Activated T-helper 1 cell treated with anti-CD3 and anti-CD28 coated beads, Interleukin-12 subunit alpha, Interleukin-12 subunit beta, Interleukin-2, Interleukin-4 antibody, amounts not matched to agents 30 ng/mL and 10 ng/mL and 1 ng/mL, durations not matched to agents 14 hours and 24 hours and 36 hours (primary cell): ENCODE results near the gene PRX. TPM values are rescaled to one million over a fixed set of nuclear protein-coding genes. Genes with fewer than 3 reads are reported as not detected.

Experiments used
- DNase-seq: peaks from one replicate; pipeline ENCODE4 v3.0.0; 2021; ENCODE audit warnings: low spot score
- H3K27ac Mint-ChIP-seq: one replicate; pipeline ENCODE4 v1.8.0; 2021; ENCODE audit warnings: mild to moderate bottlenecking, mixed read lengths
- H3K27me3 Mint-ChIP-seq: one replicate; pipeline ENCODE4 v1.8.0; 2022; ENCODE audit warnings: mild to moderate bottlenecking, moderate library complexity, mixed read lengths; ENCODE audit not compliant: insufficient read depth
- H3K36me3 Mint-ChIP-seq: one replicate; pipeline ENCODE4 v1.8.0; 2021; ENCODE audit warnings: low read depth, mixed read lengths
- H3K4me1 Mint-ChIP-seq: one replicate; pipeline ENCODE4 v1.8.0; 2021; ENCODE audit warnings: low read depth, mixed read lengths
- H3K4me3 Mint-ChIP-seq: one replicate; pipeline ENCODE4 v1.8.0; 2021; ENCODE audit warnings: mild to moderate bottlenecking, moderate library complexity, mixed read lengths
- H3K9me3 Mint-ChIP-seq: one replicate; pipeline ENCODE4 v1.8.0; 2021; ENCODE audit warnings: mixed read lengths
- intact Hi-C: fragments of 100-400 bp; cut with micrococcal nuclease; formaldehyde crosslinking; loops from one replicate; pipeline ENCODE4 v1.15.1; 2024
- total RNA-seq: library from RNA; stranded (reverse); gene quantifications from 2 replicates; pipeline ENCODE4 v1.2.3, GENCODE V29; 2022

The PRX gene
- total RNA-seq, 1 donor from 2014 or later, result 0.99 TPM

DNA sequence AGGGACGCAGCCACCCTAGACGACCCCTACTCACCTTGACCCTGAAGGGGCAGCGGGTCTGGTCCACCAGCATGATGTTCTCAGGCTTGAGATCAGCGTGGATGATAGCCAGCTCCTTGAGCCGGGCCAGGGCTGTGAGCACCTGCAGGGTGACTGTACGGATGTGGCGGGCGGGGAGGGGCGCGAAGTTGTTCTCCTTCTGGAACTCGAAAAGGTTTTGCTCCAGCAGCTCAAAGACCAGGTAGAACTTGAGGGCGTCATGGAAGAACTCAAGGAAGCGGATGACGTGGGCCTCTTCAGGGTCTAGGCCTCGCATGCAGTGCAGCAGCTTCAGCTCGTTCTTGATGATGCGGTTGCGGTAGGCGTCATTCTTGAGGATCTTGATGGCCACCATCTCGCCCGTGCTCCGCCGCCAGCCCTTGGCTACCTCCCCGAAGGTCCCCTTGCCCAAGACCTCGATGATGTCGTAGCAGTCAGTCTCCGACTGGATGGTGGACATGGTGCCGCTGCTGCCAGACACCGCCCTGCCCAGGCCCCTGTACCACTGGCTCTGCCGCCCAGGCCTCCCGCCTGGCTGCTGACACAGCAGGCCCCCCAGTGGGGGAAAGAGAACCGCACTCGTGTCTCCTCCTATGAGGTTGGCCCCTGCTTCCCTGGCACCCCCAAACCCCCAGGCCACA lies 23.6 kb downstream of the PRX start:
- Mint-ChIP-seq H3K9me3 (no peaks in the 10 kb centered on the region), H3K27ac (no peak overlapping the region), H3K4me1 (no peaks in the 10 kb centered on the region)

DNA sequence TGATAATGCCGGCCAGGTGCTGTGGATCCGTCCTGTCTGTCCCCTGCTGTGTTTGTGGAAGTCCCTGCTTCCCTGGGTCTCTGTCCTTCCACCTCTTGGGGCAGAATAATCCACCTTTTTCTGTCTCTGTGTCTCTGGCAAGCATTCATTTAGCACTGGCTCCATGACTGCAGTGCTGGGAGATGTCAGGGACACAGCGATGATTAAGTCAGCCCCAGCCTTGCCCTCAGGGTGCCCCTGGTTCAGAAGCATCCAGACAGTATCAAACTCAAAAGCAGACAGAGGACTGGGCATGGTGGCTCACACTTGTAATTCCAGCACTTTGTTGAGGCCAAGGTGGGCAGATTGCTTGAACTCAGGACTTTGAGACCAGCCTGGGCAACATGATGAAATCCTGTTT lies 24.7 kb downstream of the PRX start:
- DNase-seq, result no peak
- H3K27me3 Mint-ChIP-seq, result peaks cover 4% of the 10 kb centered on the region
- H3K36me3 Mint-ChIP-seq, result no peaks in the 10 kb centered on the region
- H3K4me3 Mint-ChIP-seq, result no peak overlapping the region
- H3K27ac Mint-ChIP-seq, result no peak overlapping the region
- no peaks in the 10 kb centered on the region for H3K4me1 Mint-ChIP-seq
- intact Hi-C loops, result no loop called here
- no peaks in the 10 kb centered on the region for H3K9me3 Mint-ChIP-seq

More for the DNA sequence above, 23.6 kb downstream of the PRX start:
- H3K4me3 Mint-ChIP-seq, result no peak overlapping the region
- H3K27me3 Mint-ChIP-seq, result peaks cover 4% of the 10 kb centered on the region
- intact Hi-C loops, result no loop called here
- no peak for DNase-seq
- no peaks in the 10 kb centered on the region for H3K36me3 Mint-ChIP-seq

DNA sequence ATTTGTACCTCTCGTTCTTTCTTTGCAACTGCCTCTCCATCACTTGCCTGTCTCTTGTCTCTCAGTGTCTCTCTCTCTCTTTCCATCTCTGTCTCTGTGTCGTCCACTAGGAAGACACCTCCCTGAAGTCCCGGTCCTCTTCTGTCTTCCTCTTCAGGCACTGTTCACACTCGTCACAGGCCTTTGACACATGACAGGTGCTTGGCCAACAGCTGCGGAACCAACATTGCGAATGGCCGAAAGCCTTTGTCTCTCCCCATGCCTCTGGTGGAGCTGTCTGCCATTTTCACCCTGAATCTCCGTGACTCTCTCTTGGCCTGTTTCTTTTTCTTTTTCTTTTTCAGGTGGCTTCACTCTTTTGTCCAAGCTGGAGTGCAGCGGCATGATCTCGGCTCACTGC lies 26.0 kb downstream of the PRX start:
- Mint-ChIP-seq H3K27me3 (peaks cover 4% of the 10 kb centered on the region), H3K9me3 (no peaks in the 10 kb centered on the region), H3K36me3 (no peaks in the 10 kb centered on the region), H3K4me3 (no peak overlapping the region), H3K27ac (no peak overlapping the region), H3K4me1 (no peaks in the 10 kb centered on the region)
- no peak for DNase-seq
- intact Hi-C loops, result no loop called here

DNA sequence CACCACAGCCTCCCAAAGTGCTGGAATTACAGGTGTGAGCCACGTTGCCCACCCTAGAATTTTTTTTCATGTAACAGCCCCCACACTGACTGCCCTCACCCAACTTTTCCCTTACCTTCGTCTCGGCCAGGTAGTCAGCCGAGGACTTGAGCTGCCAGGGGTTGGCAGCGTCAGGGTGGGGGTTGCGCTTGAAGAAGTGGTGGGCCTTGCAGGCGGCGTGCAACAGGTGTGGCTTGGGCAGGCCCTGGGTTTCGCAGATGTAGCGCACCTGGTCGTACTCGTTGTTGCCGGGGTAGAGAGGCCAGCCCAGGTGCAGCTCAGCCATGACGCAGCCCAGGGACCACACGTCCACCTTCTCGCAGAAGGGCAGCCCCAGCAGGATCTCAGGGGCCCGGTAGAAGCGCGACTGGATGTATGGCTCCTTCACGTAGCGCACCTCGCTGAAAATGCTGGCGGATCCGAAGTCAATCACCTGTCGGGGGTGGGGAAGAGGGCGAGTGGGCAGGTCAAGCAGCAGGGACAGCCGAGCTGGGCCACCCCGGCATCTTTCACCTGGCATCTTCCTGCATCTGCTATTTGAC lies 29.4 kb downstream of the PRX start:
- H3K9me3 Mint-ChIP-seq, result no peaks in the 10 kb centered on the region

DNA sequence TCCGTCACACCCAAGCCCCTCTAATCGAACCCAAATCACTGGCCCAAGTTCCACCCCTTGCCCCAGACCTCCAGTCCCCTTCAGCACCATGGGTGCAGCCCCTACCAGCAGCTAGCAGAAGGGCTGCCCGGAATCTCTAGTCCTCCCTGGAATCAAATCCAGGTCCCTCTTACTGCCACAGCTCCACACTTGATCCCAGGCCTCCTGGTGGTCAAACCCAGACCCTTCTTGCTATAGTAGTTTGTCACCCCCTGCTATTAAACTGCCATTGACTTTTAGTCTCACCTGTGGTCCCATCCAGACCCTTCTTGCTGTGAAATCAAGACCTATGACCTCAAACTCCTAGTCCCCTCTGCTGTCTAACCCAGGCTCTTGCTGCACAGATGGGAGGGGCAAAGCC lies 31.9 kb downstream of the PRX start:
- Mint-ChIP-seq H3K9me3 (no peaks in the 10 kb centered on the region), H3K36me3 (no peaks in the 10 kb centered on the region), H3K27ac (no peak overlapping the region), H3K27me3 (peaks cover 3% of the 10 kb centered on the region), H3K4me1 (no peaks in the 10 kb centered on the region), H3K4me3 (no peak overlapping the region)
- intact Hi-C loops, result no loop called here
- no peak for DNase-seq

More for the DNA sequence above, 29.4 kb downstream of the PRX start:
- Mint-ChIP-seq H3K4me1 (no peaks in the 10 kb centered on the region), H3K27me3 (peaks cover 4% of the 10 kb centered on the region), H3K4me3 (no peak overlapping the region), H3K36me3 (no peaks in the 10 kb centered on the region), H3K27ac (no peak overlapping the region)
- intact Hi-C loops, result no loop called here
- DNase-seq, result no peak

DNA sequence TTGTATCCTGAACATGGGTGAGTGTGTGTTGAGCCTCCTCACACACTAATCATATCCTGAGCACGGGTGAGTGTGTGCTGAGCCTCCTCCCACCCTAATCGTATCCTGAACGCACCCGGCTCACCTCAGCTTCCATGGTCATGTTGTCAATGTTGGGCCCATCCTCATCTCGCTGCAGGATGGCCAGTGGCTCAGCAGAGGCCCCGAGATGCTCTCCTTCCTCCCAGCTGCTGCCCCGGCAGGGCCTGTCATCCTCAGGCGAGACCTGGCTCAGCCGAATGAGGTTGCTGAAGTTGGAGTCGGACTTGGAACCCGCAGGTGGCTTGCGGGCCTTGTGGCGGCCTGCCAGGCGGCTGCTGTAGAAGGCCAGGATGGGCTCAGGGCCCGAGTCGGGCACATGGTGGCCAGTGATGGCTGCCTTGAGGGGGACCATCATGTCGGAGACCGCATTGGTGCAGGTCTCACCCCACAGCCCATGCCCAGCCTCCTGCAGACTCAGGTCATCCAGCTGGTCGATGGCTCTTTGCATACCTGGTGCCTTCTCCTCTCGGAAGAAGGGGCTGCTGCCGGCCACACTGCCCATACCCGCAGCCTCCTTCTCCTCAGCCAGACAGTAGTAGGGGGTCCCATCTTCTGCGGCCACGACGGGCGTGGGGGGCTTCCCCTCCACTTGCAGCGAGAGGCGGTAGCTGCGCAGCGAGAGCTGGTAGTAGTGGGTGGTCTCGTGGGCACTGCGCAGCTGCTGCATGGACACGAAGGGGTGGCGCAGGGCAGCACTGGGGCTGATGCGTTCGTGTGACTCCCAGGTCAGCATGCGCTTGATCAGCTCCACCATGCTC lies 32.8 kb downstream of the PRX start:
- Mint-ChIP-seq H3K4me1 (no peaks in the 10 kb centered on the region), H3K36me3 (no peaks in the 10 kb centered on the region), H3K27me3 (peaks cover 3% of the 10 kb centered on the region), H3K4me3 (no peak overlapping the region), H3K9me3 (no peaks in the 10 kb centered on the region), H3K27ac (no peak overlapping the region)
- intact Hi-C loops, result no loop called here
- DNase-seq, result no peak

DNA sequence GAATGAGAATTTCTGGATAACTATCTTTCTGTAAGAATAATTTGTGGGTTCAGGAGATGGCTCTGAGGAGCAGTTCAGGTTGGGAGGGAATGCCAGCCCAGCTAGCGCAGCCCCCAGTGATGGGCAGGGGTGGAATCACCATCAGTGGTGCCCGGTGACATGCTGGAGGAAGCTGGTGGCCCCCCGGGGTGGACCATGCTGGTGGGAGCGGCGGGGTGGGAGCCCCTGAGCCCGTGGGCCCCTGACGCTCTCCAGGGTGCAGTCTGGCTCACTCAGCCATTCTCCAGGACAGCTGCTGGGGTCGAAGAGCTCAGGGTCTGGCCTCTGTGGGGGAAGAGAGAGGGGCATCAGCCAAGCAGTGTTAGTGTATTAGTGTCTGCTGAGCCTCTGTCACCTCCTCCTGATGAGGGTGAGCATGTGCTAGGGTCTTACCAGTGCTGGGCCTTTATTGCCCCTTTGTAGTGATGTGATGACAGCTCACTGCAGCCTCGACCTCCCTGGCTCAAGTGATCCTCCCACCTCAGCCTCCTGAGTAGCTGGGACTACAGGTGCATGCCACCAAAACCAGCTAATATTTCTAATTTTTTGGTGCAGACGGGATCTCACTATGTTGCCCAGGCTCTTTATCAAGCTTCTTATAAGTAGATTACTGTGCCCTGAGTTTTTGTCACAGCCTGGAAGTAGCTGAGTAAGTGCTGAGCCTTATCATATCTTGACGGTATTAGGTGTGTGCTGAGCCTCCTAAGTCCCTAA lies 33.6 kb downstream of the PRX start:
- Mint-ChIP-seq H3K9me3 (no peaks in the 10 kb centered on the region), H3K4me1 (peaks cover 7% of the 10 kb centered on the region), H3K27me3 (no peaks in the 10 kb centered on the region), H3K27ac (no peak overlapping the region), H3K36me3 (peaks cover 1% of the 10 kb centered on the region), H3K4me3 (no peak overlapping the region)
- DNase-seq, result no peak
- intact Hi-C loops, result no loop called here

DNA sequence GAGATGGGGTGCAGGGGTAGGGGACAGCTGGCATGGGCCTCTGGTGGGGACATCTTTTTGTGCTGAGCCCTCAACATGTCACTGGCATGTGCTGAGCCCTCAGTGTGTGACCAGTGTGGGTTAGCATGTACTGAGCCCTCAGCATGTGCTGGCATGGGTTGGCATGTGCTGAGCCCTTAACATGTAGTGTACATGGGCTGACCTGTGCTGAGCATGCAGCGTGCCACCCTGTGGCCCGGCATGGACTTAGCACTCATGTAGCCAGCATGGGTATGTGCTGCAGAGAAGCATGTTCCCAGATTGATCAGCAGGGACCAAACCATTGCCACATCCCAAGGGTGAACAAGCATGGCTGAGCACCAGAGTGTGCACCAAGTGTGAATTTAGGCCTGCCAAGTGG lies 34.7 kb downstream of the PRX start:
- Mint-ChIP-seq H3K36me3 (peaks cover 3% of the 10 kb centered on the region), H3K4me1 (peaks cover 11% of the 10 kb centered on the region), H3K27ac (no peak overlapping the region), H3K27me3 (no peaks in the 10 kb centered on the region), H3K4me3 (no peak overlapping the region), H3K9me3 (no peaks in the 10 kb centered on the region)
- no peak for DNase-seq
- intact Hi-C loops, result no loop called here

DNA sequence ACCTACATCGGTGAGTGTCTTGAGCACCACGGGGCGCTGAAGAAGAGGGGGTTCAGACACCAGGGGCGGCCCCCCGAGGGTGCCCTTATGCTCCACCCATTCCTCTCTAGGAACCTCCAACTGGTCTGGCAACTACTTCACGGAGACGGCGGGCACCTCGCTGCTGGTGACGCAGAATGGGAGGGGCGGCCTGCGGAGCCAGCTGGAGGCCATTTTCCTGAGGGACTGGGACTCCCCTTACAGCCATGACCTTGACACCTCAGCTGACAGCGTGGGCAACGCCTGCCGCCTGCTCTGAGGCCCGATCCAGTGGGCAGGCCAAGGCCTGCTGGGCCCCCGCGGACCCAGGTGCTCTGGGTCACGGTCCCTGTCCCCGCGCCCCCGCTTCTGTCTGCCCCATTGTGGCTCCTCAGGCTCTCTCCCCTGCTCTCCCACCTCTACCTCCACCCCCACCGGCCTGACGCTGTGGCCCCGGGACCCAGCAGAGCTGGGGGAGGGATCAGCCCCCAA lies 35.2 kb downstream of the PRX start:
- intact Hi-C loops, result no loop called here
- Mint-ChIP-seq H3K36me3 (peaks cover 3% of the 10 kb centered on the region), H3K4me1 (peaks cover 11% of the 10 kb centered on the region), H3K27ac (no peak overlapping the region), H3K9me3 (no peaks in the 10 kb centered on the region), H3K27me3 (no peaks in the 10 kb centered on the region), H3K4me3 (no peak overlapping the region)
- no peak for DNase-seq

DNA sequence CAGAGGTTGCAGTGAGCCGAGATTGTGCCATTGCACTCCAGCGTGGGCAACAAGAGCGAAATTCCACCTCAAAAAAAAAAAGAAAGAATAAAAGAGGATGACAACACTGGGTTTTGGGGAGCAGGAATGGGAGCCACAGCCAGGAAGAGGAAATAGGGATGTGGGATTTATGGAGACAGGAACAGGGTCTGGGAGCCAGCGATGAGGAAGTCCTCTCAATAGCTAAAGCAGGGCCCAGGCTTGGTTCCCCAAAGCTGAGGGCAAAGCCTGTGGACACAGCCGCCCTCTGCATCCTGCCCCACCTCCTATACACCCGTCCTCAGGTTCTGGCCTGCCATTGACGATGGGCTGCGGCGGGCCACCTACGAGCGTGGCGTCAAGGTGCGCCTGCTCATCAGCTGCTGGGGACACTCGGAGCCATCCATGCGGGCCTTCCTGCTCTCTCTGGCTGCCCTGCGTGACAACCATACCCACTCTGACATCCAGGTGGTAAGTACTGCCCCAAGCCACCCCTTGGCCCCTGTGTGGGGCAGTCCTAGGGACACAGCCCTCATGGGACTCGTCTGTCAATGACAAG lies 36.8 kb downstream of the PRX start:
- intact Hi-C loops, result no loop called here
- H3K4me3 Mint-ChIP-seq, result no peak overlapping the region
- H3K4me1 Mint-ChIP-seq, result peaks cover 11% of the 10 kb centered on the region
- H3K27me3 Mint-ChIP-seq, result no peaks in the 10 kb centered on the region
- no peaks in the 10 kb centered on the region for H3K9me3 Mint-ChIP-seq
- no peak for DNase-seq
- no peak overlapping the region for H3K27ac Mint-ChIP-seq
- peaks cover 3% of the 10 kb centered on the region for H3K36me3 Mint-ChIP-seq

DNA sequence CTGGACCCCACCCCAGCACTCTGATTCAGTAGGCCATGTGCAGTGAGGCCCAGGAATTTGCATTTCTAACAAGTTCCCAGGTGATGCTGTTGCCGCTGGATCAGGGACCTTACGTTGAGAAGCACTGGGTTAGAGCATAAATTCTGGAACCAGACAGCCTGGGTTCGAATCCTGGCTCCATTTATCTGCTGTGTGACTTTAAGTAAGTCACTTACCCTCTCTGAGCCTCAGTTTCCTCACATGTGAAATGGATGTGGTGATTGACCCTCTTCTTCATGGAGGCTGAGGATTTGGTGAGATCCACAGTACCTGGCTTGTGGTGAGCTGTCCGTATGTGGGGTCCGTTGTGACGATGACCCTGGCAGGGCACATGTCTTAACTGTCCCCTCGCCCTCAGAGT lies 39.1 kb downstream of the PRX start:
- no peak for DNase-seq
- H3K27ac Mint-ChIP-seq, result no peak overlapping the region
- no peaks in the 10 kb centered on the region for H3K27me3 Mint-ChIP-seq
- no peaks in the 10 kb centered on the region for H3K9me3 Mint-ChIP-seq
- intact Hi-C loops, result no loop called here
- H3K4me3 Mint-ChIP-seq, result no peak overlapping the region
- peaks cover 11% of the 10 kb centered on the region for H3K4me1 Mint-ChIP-seq
- H3K36me3 Mint-ChIP-seq, result peaks cover 5% of the 10 kb centered on the region

DNA sequence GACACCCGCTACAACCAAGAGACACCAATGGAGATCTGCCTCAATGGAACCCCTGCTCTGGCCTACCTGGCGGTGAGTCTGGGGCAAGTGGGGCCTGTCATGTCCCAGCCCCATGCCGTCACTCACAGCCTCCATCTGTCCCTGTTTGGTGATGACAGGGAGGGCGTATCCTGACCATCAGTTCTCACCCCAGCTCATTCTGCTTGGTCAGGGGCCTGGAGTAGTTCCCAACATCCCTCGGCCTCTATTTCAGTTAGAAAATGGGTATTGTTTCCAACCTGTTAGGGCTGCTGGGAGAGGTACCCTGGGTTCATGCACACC lies 41.4 kb downstream of the PRX start:
- peaks cover 11% of the 10 kb centered on the region for H3K4me1 Mint-ChIP-seq
- no peak overlapping the region for H3K4me3 Mint-ChIP-seq
- DNase-seq, result no peak
- no peak overlapping the region for H3K27ac Mint-ChIP-seq
- intact Hi-C loops, result no loop called here
- H3K36me3 Mint-ChIP-seq, result peaks cover 7% of the 10 kb centered on the region
- no peaks in the 10 kb centered on the region for H3K27me3 Mint-ChIP-seq
- no peaks in the 10 kb centered on the region for H3K9me3 Mint-ChIP-seq
